Nephron (organoid): Measurements from ENCODE around the gene DDX10.

ENCODE experiments used
- H3K27ac Mint-ChIP-seq, 3 experiments: 2 replicates each; pipeline ENCODE4 v1.8.0; 2020; ENCODE audit warnings: mixed read lengths in 3 of 3, mild to moderate bottlenecking in 2 of 3, moderate library complexity in 1 of 3
- H3K27me3 Mint-ChIP-seq: 2 replicates; pipeline ENCODE4 v1.8.0; 2021; ENCODE audit warnings: low read depth, mild to moderate bottlenecking, moderate library complexity, mixed read lengths
- H3K36me3 Mint-ChIP-seq: 2 replicates; pipeline ENCODE4 v1.8.0; 2020; ENCODE audit warnings: low read depth, mixed read lengths
- H3K4me1 Mint-ChIP-seq: 2 replicates; pipeline ENCODE4 v1.8.0; 2020; ENCODE audit warnings: mixed read lengths
- H3K4me3 Mint-ChIP-seq, 3 experiments: 2 replicates each; pipeline ENCODE4 v1.8.0; 2020; ENCODE audit warnings: mild to moderate bottlenecking in 3 of 3, mixed read lengths in 3 of 3, moderate library complexity in 2 of 3
- H3K9me3 Mint-ChIP-seq: 2 replicates; pipeline ENCODE4 v1.8.0; 2020; ENCODE audit warnings: mixed read lengths
- TF ChIP-seq, protein P1 (sequence below), 3 experiments: fragments of 200-600 bp; sonication (generic); IDR thresholded peaks; one replicate each; pipeline ENCODE4 v1.5.0; 2021; ENCODE audit warnings: antibody characterized with exemption in 3 of 3; ENCODE audit not compliant: unreplicated experiment in 3 of 3

Gene DDX10

DNA sequence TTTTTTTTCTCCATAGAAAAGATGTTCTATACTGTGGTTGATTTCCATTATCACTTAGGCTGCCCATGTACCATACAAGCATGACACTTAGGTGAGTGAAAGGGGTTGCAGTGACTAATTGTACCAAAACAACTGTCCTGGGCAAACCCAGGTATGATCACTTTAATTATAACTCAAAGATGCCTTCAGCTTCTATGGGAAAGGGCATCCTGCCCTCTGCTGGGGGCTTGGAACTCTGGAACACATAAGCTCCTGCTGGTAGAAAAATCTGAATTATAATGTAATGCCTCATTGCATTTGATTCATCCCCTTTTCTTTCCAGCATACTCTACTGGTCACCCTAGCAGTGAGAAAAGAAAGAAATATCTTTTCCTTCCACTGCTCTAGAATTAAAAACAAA, 206.3 kb downstream of the DDX10 start:
- Mint-ChIP-seq H3K27me3 (no peaks in the 10 kb centered on the region), H3K36me3 (no peaks in the 10 kb centered on the region), H3K4me3 (no peak overlapping the region), H3K4me1 (peaks cover 26% of the 10 kb centered on the region), H3K9me3 (no peaks in the 10 kb centered on the region), H3K27ac (peak overlapping the region in 1 of 3 experiments; percentile 52)
- TF ChIP-seq, protein P1, sequence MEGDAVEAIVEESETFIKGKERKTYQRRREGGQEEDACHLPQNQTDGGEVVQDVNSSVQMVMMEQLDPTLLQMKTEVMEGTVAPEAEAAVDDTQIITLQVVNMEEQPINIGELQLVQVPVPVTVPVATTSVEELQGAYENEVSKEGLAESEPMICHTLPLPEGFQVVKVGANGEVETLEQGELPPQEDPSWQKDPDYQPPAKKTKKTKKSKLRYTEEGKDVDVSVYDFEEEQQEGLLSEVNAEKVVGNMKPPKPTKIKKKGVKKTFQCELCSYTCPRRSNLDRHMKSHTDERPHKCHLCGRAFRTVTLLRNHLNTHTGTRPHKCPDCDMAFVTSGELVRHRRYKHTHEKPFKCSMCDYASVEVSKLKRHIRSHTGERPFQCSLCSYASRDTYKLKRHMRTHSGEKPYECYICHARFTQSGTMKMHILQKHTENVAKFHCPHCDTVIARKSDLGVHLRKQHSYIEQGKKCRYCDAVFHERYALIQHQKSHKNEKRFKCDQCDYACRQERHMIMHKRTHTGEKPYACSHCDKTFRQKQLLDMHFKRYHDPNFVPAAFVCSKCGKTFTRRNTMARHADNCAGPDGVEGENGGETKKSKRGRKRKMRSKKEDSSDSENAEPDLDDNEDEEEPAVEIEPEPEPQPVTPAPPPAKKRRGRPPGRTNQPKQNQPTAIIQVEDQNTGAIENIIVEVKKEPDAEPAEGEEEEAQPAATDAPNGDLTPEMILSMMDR (IDR thresholded peaks at IDR 0.05; ENCODE audit: unreplicated experiment in 3 of 3), result peak; percentile 51 to 55 (median 53)

- Mint-ChIP-seq H3K36me3 (no peaks in the 10 kb centered on the region), H3K27ac (peak overlapping the region; percentile 53 to 83 (median 70)), H3K4me1 (peaks cover 26% of the 10 kb centered on the region), H3K9me3 (no peaks in the 10 kb centered on the region), H3K4me3 (no peak overlapping the region), H3K27me3 (no peaks in the 10 kb centered on the region)
- TF ChIP-seq, protein P1 (IDR thresholded peaks at IDR 0.05; ENCODE audit: unreplicated experiment in 3 of 3), result no peak
These were observed 207.0 kb downstream of the DDX10 start for GRCh38 chr11:108871867-108872266.

GRCh38 chr11:108872781-108873291, 208.0 kb downstream of the DDX10 start:
- TF ChIP-seq, protein P1 (IDR thresholded peaks at IDR 0.05; ENCODE audit: unreplicated experiment in 3 of 3), result no peak
- H3K36me3 Mint-ChIP-seq, result no peaks in the 10 kb centered on the region
- H3K4me3 Mint-ChIP-seq, result no peak overlapping the region
- no peaks in the 10 kb centered on the region for H3K27me3 Mint-ChIP-seq
- H3K4me1 Mint-ChIP-seq, result peaks cover 35% of the 10 kb centered on the region
- peak overlapping the region; percentile 53 to 83 (median 70) for H3K27ac Mint-ChIP-seq
- H3K9me3 Mint-ChIP-seq, result no peaks in the 10 kb centered on the region

DNA sequence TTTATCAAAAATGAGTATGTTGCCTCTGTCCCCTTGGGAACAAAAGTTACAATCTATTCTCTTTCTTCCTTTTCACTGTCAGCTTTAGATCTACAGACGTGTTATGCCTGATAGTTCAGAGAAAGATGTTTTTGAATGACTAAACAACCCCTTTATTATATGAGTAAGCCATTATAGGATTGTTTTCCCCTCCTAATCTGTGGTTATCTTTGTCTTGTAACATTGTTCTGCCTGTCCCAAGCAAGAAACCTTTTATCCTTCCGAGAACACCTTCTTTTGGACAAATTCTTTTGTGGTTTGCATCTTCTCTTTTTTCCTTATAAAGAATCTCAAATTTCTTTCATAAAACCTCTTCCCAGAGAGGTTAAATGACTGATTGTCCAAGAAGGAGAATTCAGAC, 208.4 kb downstream of the DDX10 start:
- Mint-ChIP-seq H3K36me3 (no peaks in the 10 kb centered on the region), H3K4me3 (no peak overlapping the region), H3K4me1 (peaks cover 36% of the 10 kb centered on the region), H3K9me3 (no peaks in the 10 kb centered on the region), H3K27ac (peak overlapping the region; percentile 53 to 83 (median 70)), H3K27me3 (no peaks in the 10 kb centered on the region)
- TF ChIP-seq, protein P1 (IDR thresholded peaks at IDR 0.05; ENCODE audit: unreplicated experiment in 3 of 3), result no peak

DNA sequence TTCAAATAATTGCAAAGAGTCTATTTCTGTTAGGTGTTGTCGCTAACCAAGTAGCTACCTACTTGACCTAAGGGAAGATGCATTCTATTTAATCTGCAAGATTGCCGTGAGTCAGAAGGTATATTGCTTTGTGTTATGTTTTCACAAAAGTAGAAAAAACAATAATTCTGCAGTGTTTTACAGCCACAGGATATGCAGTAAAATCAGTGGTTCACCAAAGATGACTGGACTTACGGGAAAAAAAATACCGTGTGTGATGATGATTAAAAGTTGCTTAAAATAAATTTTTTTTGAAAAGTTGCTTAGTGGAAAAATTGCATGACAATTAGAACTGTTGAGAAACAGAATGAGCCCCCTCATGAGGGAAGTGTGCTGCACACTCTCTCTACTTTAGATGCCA, 209.1 kb downstream of the DDX10 start:
- H3K27ac Mint-ChIP-seq, result peak overlapping the region in 2 of 3 experiments; percentile 53 to 83
- TF ChIP-seq, protein P1 (IDR thresholded peaks at IDR 0.05; ENCODE audit: unreplicated experiment in 3 of 3), result no peak
- H3K4me1 Mint-ChIP-seq, result peaks cover 36% of the 10 kb centered on the region
- no peak overlapping the region for H3K4me3 Mint-ChIP-seq
- H3K27me3 Mint-ChIP-seq, result no peaks in the 10 kb centered on the region
- H3K36me3 Mint-ChIP-seq, result no peaks in the 10 kb centered on the region
- H3K9me3 Mint-ChIP-seq, result no peaks in the 10 kb centered on the region

DNA sequence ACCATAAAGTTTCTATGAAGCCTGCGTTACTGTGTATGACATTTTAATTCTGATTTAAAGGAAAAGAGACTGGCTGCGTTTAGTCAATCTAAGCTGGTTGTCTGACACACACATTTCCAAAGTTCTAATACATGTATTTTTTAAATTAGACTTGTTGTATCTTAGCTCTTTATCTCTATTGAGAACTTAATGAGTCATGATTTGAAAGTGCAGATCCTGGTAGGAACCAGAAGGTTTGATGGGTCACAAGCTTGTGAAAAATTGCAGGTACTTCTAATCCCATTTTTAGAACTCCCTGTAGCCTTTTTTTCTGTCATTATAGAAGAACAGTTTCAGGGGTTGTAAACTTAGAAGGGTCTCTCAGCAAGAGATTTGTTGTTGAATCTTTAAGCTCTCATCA, 210.3 kb downstream of the DDX10 start:
- H3K27ac Mint-ChIP-seq, result peak overlapping the region in 1 of 3 experiments; percentile 46
- H3K4me3 Mint-ChIP-seq, result no peak overlapping the region
- no peaks in the 10 kb centered on the region for H3K36me3 Mint-ChIP-seq
- TF ChIP-seq, protein P1 (IDR thresholded peaks at IDR 0.05; ENCODE audit: unreplicated experiment in 3 of 3), result no peak
- no peaks in the 10 kb centered on the region for H3K9me3 Mint-ChIP-seq
- H3K4me1 Mint-ChIP-seq, result peaks cover 35% of the 10 kb centered on the region
- no peaks in the 10 kb centered on the region for H3K27me3 Mint-ChIP-seq
